B cell (primary cell): ENCODE results near the gene NTNG1.

Experiments used
- EZH2 ChIP-seq: IDR thresholded peaks from 2 replicates; pipeline ENCODE4 v1.6.1; 2012; ENCODE audit warnings: borderline replicate concordance, low read depth, mild to moderate bottlenecking, moderate library complexity, low read length; ENCODE audit not compliant: insufficient read depth, poor library complexity, severe bottlenecking
- TF ChIP-seq, protein P1 (sequence below): fragments of 200-600 bp; IDR thresholded peaks from one replicate; pipeline ENCODE4 v1.8.0; 2022; ENCODE audit warnings: antibody characterized with exemption, mild to moderate bottlenecking

- TF ChIP-seq, protein P1, sequence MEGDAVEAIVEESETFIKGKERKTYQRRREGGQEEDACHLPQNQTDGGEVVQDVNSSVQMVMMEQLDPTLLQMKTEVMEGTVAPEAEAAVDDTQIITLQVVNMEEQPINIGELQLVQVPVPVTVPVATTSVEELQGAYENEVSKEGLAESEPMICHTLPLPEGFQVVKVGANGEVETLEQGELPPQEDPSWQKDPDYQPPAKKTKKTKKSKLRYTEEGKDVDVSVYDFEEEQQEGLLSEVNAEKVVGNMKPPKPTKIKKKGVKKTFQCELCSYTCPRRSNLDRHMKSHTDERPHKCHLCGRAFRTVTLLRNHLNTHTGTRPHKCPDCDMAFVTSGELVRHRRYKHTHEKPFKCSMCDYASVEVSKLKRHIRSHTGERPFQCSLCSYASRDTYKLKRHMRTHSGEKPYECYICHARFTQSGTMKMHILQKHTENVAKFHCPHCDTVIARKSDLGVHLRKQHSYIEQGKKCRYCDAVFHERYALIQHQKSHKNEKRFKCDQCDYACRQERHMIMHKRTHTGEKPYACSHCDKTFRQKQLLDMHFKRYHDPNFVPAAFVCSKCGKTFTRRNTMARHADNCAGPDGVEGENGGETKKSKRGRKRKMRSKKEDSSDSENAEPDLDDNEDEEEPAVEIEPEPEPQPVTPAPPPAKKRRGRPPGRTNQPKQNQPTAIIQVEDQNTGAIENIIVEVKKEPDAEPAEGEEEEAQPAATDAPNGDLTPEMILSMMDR = no peak
- TF ChIP-seq EZH2 = no peak
Observed at GRCh38 chr1:107494061-107494460, 353.2 kb downstream of the NTNG1 start.
